Fibroblast of the conjunctiva (primary cell): ENCODE results near the gene SPDYC.
A peak's percentile ranks its signal among the peaks of the same experiment; 100 is the strongest.
"Not testable (repeated sequence)": the region's sequence is repeated elsewhere in the genome, so short reads cannot be mapped to it uniquely, and the experiment has no call there.

Source experiments
- DNase-seq: peaks from one replicate; pipeline ENCODE4 v3.0.0-alpha.2; 2010; ENCODE audit warnings: low read depth

SPDYC gene

GRCh38 chr11:65169164-65169641, 830 bp upstream of the SPDYC start:
- DNase-seq = no peak

- DNase-seq = no peak
These were observed 2.6 kb downstream of the SPDYC start for GRCh38 chr11:65172600-65172999.

GRCh38 chr11:65174571-65175010, 4.6 kb downstream of the SPDYC start:
- not testable (repeated sequence) for DNase-seq

GRCh38 chr11:65180877-65181568, 11.0 kb downstream of the SPDYC start:
- DNase-seq = no peak

- peak; percentile 49 for DNase-seq
These were observed 11.7 kb downstream of the SPDYC start, which contains the start of gene CAPN1 for GRCh38 chr11:65181569-65182257. TSS of gene CAPN1 (plus strand) at chr11:65181928. CDS start at chr11:65182702, 774 bp downstream.

- no peak for DNase-seq
These were observed 12.5 kb downstream of the SPDYC start for GRCh38 chr11:65182258-65183170.

- no peak for DNase-seq
These were observed 13.3 kb downstream of the SPDYC start for GRCh38 chr11:65183201-65183891.

GRCh38 chr11:65184146-65184545, 14.1 kb downstream of the SPDYC start:
- DNase-seq = no peak

- DNase-seq = no peak
These were observed 15.1 kb downstream of the SPDYC start for GRCh38 chr11:65185171-65185570.

GRCh38 chr11:65185869-65186341, 15.9 kb downstream of the SPDYC start:
- DNase-seq = no peak

GRCh38 chr11:65186701-65187100, 16.7 kb downstream of the SPDYC start:
- no peak for DNase-seq

GRCh38 chr11:65187146-65187675, 17.2 kb downstream of the SPDYC start:
- DNase-seq = no peak

GRCh38 chr11:65187971-65188461, 18.0 kb downstream of the SPDYC start:
- no peak for DNase-seq

GRCh38 chr11:65188486-65188885, 18.5 kb downstream of the SPDYC start:
- DNase-seq = no peak

- DNase-seq = no peak
These were observed 19.2 kb downstream of the SPDYC start for GRCh38 chr11:65189191-65189590.

GRCh38 chr11:65194564-65194963, 24.5 kb downstream of the SPDYC start:
- DNase-seq = no peak

GRCh38 chr11:65204143-65204542, 34.1 kb downstream of the SPDYC start:
- DNase-seq = no peak

- DNase-seq = peak; percentile 13
These were observed 34.9 kb downstream of the SPDYC start for GRCh38 chr11:65204646-65205601.

GRCh38 chr11:65205602-65205967, 35.6 kb downstream of the SPDYC start:
- no peak for DNase-seq

- DNase-seq = no peak
These were observed 36.4 kb downstream of the SPDYC start for GRCh38 chr11:65206441-65206841.
